ENCODE results near the gene HS2ST1. TPM values are rescaled to one million over a fixed set of nuclear protein-coding genes. Genes with fewer than 3 reads are reported as not detected.

HS2ST1 gene
- total and polyA plus RNA-seq, 4 donors = 5.4 to 11.8 (median 8.2) TPM

DNA sequence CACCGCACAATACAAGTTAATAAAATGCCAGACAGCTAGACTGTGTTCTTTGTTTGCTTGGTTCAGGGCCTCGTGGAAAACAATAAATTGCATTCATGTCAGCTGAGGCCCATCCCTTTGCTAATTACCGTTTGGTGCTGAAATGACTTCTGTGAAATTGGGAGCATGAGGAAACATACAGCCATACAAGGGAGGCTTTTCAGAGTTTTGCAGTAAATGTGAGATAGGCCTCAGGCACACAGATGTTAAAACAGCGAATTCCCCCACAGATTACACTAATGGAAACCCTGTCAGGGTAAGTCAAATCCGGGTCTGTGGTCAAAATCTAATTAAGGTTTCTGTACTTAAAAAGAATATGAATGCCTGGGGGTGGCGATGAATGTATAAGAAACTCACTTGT lies 240.7 kb downstream of the HS2ST1 start:
- Histone ChIP-seq H3K36me3 (ENCODE audit: control insufficient read depth in 4 of 4, insufficient read depth in 3 of 4, low read depth in 1 of 4, low read length in 3 of 4) (no peaks in the 10 kb centered on the region), H3K9me3 (ENCODE audit: control insufficient read depth in 4 of 4, low read length in 3 of 4) (no peaks in the 10 kb centered on the region), H3K9ac (ENCODE audit: low read depth in 1 of 2, low read length in 2 of 2) (no peak overlapping the region), H3K4me3 (ENCODE audit: low read depth in 1 of 3, low read length in 3 of 3) (no peak overlapping the region), H3K4me1 (ENCODE audit: control insufficient read depth in 4 of 4, insufficient read depth in 4 of 4, low read length in 3 of 4) (peaks cover 0 to 11% (median 6%) of the 10 kb centered on the region in 4 donors), H3K27ac (ENCODE audit: low read depth in 1 of 2, low read length in 2 of 2) (no peak overlapping the region), H3K27me3 (ENCODE audit: control insufficient read depth in 4 of 4, insufficient read depth in 4 of 4, low read length in 3 of 4) (no peaks in the 10 kb centered on the region)
- TF ChIP-seq SP1 (IDR thresholded peaks at IDR 0.05) (no peak), JUND (IDR thresholded peaks at IDR 0.05) (no peak), HNF4A (conservative IDR thresholded peaks at IDR 0.05) (no peak), GABPA (IDR thresholded peaks at IDR 0.05 in 1 of 2, conservative IDR thresholded peaks at IDR 0.05 in 1 of 2) (no peak)
- TF ChIP-seq, protein P1, sequence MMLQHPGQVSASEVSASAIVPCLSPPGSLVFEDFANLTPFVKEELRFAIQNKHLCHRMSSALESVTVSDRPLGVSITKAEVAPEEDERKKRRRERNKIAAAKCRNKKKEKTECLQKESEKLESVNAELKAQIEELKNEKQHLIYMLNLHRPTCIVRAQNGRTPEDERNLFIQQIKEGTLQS (IDR thresholded peaks at IDR 0.05) = no peak
- no peak for DNase-seq (ENCODE audit: low spot score)
- 77% methylated on average over 6 of the region's 6 CpGs for WGBS

DNA sequence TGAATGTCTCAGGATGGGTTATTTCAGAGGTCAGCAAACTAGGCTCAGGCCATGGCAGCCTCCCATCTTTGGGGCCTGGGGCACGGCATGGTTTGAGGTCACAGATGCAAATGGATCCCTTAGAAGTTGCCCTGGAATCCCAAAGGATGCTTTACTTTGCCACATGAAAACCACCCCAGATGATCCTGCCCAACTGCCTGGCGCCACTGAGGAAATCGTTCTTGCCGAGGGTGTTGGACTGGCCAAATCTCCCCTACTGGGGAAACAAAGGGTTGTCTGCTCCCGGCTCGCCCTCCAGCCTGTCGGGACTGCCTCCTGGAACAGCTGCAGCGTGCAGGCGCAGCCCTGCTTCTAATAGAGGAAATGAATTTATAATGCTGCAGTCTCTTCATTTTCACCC lies 241.2 kb downstream of the HS2ST1 start:
- Histone ChIP-seq H3K4me1 (ENCODE audit: control insufficient read depth in 4 of 4, insufficient read depth in 4 of 4, low read length in 3 of 4) (peaks cover 0 to 11% (median 6%) of the 10 kb centered on the region in 4 donors), H3K4me3 (ENCODE audit: low read depth in 1 of 3, low read length in 3 of 3) (no peak overlapping the region), H3K9ac (ENCODE audit: low read depth in 1 of 2, low read length in 2 of 2) (no peak overlapping the region), H3K9me3 (ENCODE audit: control insufficient read depth in 4 of 4, low read length in 3 of 4) (no peaks in the 10 kb centered on the region), H3K36me3 (ENCODE audit: control insufficient read depth in 4 of 4, insufficient read depth in 3 of 4, low read depth in 1 of 4, low read length in 3 of 4) (no peaks in the 10 kb centered on the region), H3K27me3 (ENCODE audit: control insufficient read depth in 4 of 4, insufficient read depth in 4 of 4, low read length in 3 of 4) (no peaks in the 10 kb centered on the region), H3K27ac (ENCODE audit: low read depth in 1 of 2, low read length in 2 of 2) (no peak overlapping the region)
- WGBS = 92% methylated on average over 9 of the region's 9 CpGs
- DNase-seq (ENCODE audit: low spot score) = no peak
- TF ChIP-seq NR2F2 (IDR thresholded peaks at IDR 0.05) = no peak
- TF ChIP-seq, protein P2, sequence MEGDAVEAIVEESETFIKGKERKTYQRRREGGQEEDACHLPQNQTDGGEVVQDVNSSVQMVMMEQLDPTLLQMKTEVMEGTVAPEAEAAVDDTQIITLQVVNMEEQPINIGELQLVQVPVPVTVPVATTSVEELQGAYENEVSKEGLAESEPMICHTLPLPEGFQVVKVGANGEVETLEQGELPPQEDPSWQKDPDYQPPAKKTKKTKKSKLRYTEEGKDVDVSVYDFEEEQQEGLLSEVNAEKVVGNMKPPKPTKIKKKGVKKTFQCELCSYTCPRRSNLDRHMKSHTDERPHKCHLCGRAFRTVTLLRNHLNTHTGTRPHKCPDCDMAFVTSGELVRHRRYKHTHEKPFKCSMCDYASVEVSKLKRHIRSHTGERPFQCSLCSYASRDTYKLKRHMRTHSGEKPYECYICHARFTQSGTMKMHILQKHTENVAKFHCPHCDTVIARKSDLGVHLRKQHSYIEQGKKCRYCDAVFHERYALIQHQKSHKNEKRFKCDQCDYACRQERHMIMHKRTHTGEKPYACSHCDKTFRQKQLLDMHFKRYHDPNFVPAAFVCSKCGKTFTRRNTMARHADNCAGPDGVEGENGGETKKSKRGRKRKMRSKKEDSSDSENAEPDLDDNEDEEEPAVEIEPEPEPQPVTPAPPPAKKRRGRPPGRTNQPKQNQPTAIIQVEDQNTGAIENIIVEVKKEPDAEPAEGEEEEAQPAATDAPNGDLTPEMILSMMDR (IDR thresholded peaks at IDR 0.05; ENCODE audit: low read depth, low read length, missing input control) = no peak
- TF ChIP-seq, protein P3, sequence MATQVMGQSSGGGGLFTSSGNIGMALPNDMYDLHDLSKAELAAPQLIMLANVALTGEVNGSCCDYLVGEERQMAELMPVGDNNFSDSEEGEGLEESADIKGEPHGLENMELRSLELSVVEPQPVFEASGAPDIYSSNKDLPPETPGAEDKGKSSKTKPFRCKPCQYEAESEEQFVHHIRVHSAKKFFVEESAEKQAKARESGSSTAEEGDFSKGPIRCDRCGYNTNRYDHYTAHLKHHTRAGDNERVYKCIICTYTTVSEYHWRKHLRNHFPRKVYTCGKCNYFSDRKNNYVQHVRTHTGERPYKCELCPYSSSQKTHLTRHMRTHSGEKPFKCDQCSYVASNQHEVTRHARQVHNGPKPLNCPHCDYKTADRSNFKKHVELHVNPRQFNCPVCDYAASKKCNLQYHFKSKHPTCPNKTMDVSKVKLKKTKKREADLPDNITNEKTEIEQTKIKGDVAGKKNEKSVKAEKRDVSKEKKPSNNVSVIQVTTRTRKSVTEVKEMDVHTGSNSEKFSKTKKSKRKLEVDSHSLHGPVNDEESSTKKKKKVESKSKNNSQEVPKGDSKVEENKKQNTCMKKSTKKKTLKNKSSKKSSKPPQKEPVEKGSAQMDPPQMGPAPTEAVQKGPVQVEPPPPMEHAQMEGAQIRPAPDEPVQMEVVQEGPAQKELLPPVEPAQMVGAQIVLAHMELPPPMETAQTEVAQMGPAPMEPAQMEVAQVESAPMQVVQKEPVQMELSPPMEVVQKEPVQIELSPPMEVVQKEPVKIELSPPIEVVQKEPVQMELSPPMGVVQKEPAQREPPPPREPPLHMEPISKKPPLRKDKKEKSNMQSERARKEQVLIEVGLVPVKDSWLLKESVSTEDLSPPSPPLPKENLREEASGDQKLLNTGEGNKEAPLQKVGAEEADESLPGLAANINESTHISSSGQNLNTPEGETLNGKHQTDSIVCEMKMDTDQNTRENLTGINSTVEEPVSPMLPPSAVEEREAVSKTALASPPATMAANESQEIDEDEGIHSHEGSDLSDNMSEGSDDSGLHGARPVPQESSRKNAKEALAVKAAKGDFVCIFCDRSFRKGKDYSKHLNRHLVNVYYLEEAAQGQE (IDR thresholded peaks at IDR 0.05) = no peak
- no peak for TF ChIP-seq TAF1 (conservative IDR thresholded peaks at IDR 0.05)
- TF ChIP-seq, protein P4, sequence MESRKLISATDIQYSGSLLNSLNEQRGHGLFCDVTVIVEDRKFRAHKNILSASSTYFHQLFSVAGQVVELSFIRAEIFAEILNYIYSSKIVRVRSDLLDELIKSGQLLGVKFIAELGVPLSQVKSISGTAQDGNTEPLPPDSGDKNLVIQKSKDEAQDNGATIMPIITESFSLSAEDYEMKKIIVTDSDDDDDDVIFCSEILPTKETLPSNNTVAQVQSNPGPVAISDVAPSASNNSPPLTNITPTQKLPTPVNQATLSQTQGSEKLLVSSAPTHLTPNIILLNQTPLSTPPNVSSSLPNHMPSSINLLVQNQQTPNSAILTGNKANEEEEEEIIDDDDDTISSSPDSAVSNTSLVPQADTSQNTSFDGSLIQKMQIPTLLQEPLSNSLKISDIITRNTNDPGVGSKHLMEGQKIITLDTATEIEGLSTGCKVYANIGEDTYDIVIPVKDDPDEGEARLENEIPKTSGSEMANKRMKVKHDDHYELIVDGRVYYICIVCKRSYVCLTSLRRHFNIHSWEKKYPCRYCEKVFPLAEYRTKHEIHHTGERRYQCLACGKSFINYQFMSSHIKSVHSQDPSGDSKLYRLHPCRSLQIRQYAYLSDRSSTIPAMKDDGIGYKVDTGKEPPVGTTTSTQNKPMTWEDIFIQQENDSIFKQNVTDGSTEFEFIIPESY (IDR thresholded peaks at IDR 0.05) = no peak

All from liver (tissue), 9 donors.